GM23338 (cell line): ENCODE data around the gene CHN2. TPM values are rescaled to one million over a fixed set of nuclear protein-coding genes. Genes with fewer than 3 reads are reported as not detected.

Source experiments
- ATAC-seq: fragments of 200-7000 bp; cut with Tn5 transposase; 3 replicates; pipeline ENCODE4 v1.9.1; 2020
- DNase-seq: peaks from one replicate; pipeline ENCODE4 v3.0.0-alpha.2; 2015; ENCODE audit warnings: low spot score
- H2AFZ ChIP-seq: fragments of 200-600 bp; sonication (generic); 2 replicates; pipeline ENCODE4 v1.8.0; 2016; ENCODE audit warnings: antibody characterized with exemption, mild to moderate bottlenecking, moderate library complexity
- H3F3A ChIP-seq: fragments of 200-600 bp; sonication (generic); replicated peaks from 2 replicates; pipeline ENCODE4 v1.8.0; 2017; ENCODE audit warnings: antibody characterized with exemption, mixed run types, low read depth
- H3K27ac ChIP-seq: fragments of 200-600 bp; sonication (generic); 2 replicates; pipeline ENCODE4 v1.6.1; 2016; ENCODE audit warnings: low read depth
- H3K27me3 ChIP-seq: fragments of 200-600 bp; sonication (generic); 2 replicates; pipeline ENCODE4 v1.8.0; 2016; ENCODE audit warnings: mild to moderate bottlenecking, mixed run types, moderate library complexity; ENCODE audit not compliant: insufficient read depth
- H3K36me3 ChIP-seq: fragments of 200-600 bp; sonication (generic); 2 replicates; pipeline ENCODE4 v1.8.0; 2016; ENCODE audit warnings: mild to moderate bottlenecking; ENCODE audit not compliant: insufficient read depth
- H3K4me1 ChIP-seq: fragments of 200-600 bp; sonication (generic); 2 replicates; pipeline ENCODE4 v1.8.0; 2016; ENCODE audit warnings: mild to moderate bottlenecking, moderate library complexity; ENCODE audit not compliant: insufficient read depth
- H3K4me2 ChIP-seq: fragments of 200-600 bp; sonication (generic); 2 replicates; pipeline ENCODE4 v1.7.1; 2017; ENCODE audit warnings: mixed run types
- H3K4me3 ChIP-seq: fragments of 200-600 bp; sonication (generic); 2 replicates; pipeline ENCODE4 v1.6.1; 2016; ENCODE audit warnings: mixed run types
- H3K79me2 ChIP-seq: fragments of 200-600 bp; sonication (generic); replicated peaks from 2 replicates; pipeline ENCODE4 v1.8.0; 2017; ENCODE audit warnings: mild to moderate bottlenecking; ENCODE audit not compliant: insufficient read depth
- H3K9me2 ChIP-seq: fragments of 200-600 bp; sonication (generic); 2 replicates; pipeline ENCODE4 v1.8.0; 2017; ENCODE audit not compliant: insufficient read depth
- H4K20me1 ChIP-seq: fragments of 200-600 bp; sonication (generic); replicated peaks from 2 replicates; pipeline ENCODE4 v1.8.0; 2017; ENCODE audit warnings: mild to moderate bottlenecking; ENCODE audit not compliant: insufficient read depth
- H3K27ac Mint-ChIP-seq: 2 replicates; pipeline ENCODE4 v1.8.0; 2020; ENCODE audit warnings: inconsistent platforms, mild to moderate bottlenecking, moderate library complexity, mixed read lengths
- H3K27me3 Mint-ChIP-seq: 3 replicates; pipeline ENCODE4 v1.8.0; 2022; ENCODE audit warnings: low read depth, mild to moderate bottlenecking, moderate library complexity, mixed read lengths, inconsistent platforms; ENCODE audit not compliant: insufficient read depth, poor library complexity
- H3K36me3 Mint-ChIP-seq: 3 replicates; pipeline ENCODE4 v1.8.0; 2021; ENCODE audit warnings: low read depth, mild to moderate bottlenecking, inconsistent platforms, moderate library complexity, mixed read lengths
- H3K4me1 Mint-ChIP-seq: 3 replicates; pipeline ENCODE4 v1.8.0; 2020; ENCODE audit warnings: mild to moderate bottlenecking, inconsistent platforms, mixed read lengths
- H3K4me3 Mint-ChIP-seq: 3 replicates; pipeline ENCODE4 v1.8.0; 2021; ENCODE audit warnings: moderate library complexity, mild to moderate bottlenecking, inconsistent platforms, mixed read lengths
- H3K9me3 Mint-ChIP-seq: 3 replicates; pipeline ENCODE4 v1.8.0; 2020; ENCODE audit warnings: moderate library complexity, mild to moderate bottlenecking, inconsistent platforms, mixed read lengths
- CREB1 ChIP-seq: fragments of 250-450 bp; sonication (Bioruptor Pico); IDR thresholded peaks from 2 replicates; pipeline ENCODE4 v1.5.0; 2020; ENCODE audit warnings: low read depth, mild to moderate bottlenecking, moderate library complexity
- JUNB ChIP-seq: IDR thresholded peaks from one replicate; pipeline ENCODE4 v1.6.1; 2016; ENCODE audit warnings: antibody characterized with exemption; ENCODE audit not compliant: unreplicated experiment
- NANOG ChIP-seq: IDR thresholded peaks from 2 replicates; pipeline ENCODE4 v1.6.1; 2016; ENCODE audit warnings: antibody characterized with exemption, borderline replicate concordance
- POLR2AphosphoS5 ChIP-seq: IDR thresholded peaks from 2 replicates; pipeline ENCODE4 v1.6.1; 2016; ENCODE audit warnings: antibody characterized with exemption, low read depth
- ZNF114 ChIP-seq: fragments of 250-450 bp; sonication (Bioruptor Pico); IDR thresholded peaks from 2 replicates; pipeline ENCODE4 v1.5.0; 2020; ENCODE audit warnings: mild to moderate bottlenecking, moderate library complexity
- ZNF331 ChIP-seq: fragments of 250-450 bp; sonication (Bioruptor Pico); IDR thresholded peaks from 2 replicates; pipeline ENCODE4 v1.5.0; 2020; ENCODE audit warnings: low read depth, mild to moderate bottlenecking, moderate library complexity
- ZNF462 ChIP-seq: fragments of 250-450 bp; sonication (Bioruptor Pico); IDR thresholded peaks from 2 replicates; pipeline ENCODE4 v1.5.0; 2020; ENCODE audit warnings: mild to moderate bottlenecking, moderate library complexity
- polyA plus RNA-seq: library from polyadenylated mRNA; unstranded; fragments of >200 nt; fragmentation: Nextera tagmentation; extraction: Ambion mirVana; gene quantifications from 2 replicates; pipeline ENCODE4 v1.2.1, GENCODE V29; 2016
- total RNA-seq: library from RNA; depleted of rRNA; stranded (reverse); fragments of >200 nt; shearing (Covaris generic); gene quantifications from 2 replicates; pipeline ENCODE4 v1.2.3, GENCODE V29; 2014
- TF ChIP-seq, protein P1 (sequence below): IDR thresholded peaks from 2 replicates; pipeline ENCODE4 v1.6.1; 2016; ENCODE audit warnings: antibody characterized with exemption

CHN2 gene
- total and polyA plus RNA-seq, 2 experiments from 2014 or later: 6.1 to 7.5 TPM

DNA sequence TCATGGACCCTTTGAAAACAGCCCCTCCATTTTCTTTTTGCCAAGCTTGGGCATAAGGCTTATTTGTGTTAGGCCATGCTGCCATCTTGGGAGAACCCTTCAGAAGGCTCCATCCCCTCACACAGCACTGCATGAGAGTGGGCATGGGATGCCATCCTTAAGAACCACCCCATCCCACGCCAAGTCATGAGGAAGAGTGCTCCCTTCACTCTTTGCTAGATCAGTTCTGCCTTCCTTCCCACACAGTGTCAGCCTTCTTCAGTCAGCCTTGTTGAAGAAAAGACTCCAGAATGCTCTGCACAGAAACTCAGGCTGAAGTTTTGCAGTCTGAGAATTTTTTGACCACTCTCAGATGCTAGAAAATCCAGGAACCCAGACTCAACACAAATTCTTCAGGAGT is 15.5 kb upstream of the CHN2 start (continued):
- TF ChIP-seq ZNF462 (no peak), POLR2AphosphoS5 (no peak)
- TF ChIP-seq, protein P1, sequence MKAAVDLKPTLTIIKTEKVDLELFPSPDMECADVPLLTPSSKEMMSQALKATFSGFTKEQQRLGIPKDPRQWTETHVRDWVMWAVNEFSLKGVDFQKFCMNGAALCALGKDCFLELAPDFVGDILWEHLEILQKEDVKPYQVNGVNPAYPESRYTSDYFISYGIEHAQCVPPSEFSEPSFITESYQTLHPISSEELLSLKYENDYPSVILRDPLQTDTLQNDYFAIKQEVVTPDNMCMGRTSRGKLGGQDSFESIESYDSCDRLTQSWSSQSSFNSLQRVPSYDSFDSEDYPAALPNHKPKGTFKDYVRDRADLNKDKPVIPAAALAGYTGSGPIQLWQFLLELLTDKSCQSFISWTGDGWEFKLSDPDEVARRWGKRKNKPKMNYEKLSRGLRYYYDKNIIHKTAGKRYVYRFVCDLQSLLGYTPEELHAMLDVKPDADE: no peak

GRCh38 chr7:29184599-29184998 is 10.0 kb upstream of the CHN2 start:
- no peaks in the 10 kb centered on the region for H3K79me2 ChIP-seq
- no peaks in the 10 kb centered on the region for H3F3A ChIP-seq
- H4K20me1 ChIP-seq: no peaks in the 10 kb centered on the region
- H3K27ac Mint-ChIP-seq: no peak overlapping the region
- H3K4me2 ChIP-seq: no peak overlapping the region
- H3K27ac ChIP-seq: no peak overlapping the region
- H3K36me3 Mint-ChIP-seq: no peaks in the 10 kb centered on the region
- no peaks in the 10 kb centered on the region for H3K27me3 ChIP-seq
- H3K4me1 ChIP-seq: peaks cover 13% of the 10 kb centered on the region
- H3K9me2 ChIP-seq: no peaks in the 10 kb centered on the region
- H2AFZ ChIP-seq: no peak overlapping the region
- H3K27me3 Mint-ChIP-seq: peaks cover 8% of the 10 kb centered on the region
- DNase-seq (no peak), ATAC-seq (no peak)
- no peak overlapping the region for H3K4me3 ChIP-seq
- H3K4me1 Mint-ChIP-seq: peaks cover 25% of the 10 kb centered on the region
- no peaks in the 10 kb centered on the region for H3K9me3 Mint-ChIP-seq
- no peaks in the 10 kb centered on the region for H3K36me3 ChIP-seq
- no peak overlapping the region for H3K4me3 Mint-ChIP-seq
- TF ChIP-seq, protein P1: no peak
- TF ChIP-seq ZNF462: no peak
- TF ChIP-seq JUNB: no peak
- TF ChIP-seq ZNF114: no peak
- TF ChIP-seq CREB1: no peak
- TF ChIP-seq ZNF331 (CRISPR knock-in tag): no peak
- no peak for TF ChIP-seq NANOG
